NK-92 (cell line): ENCODE results near the gene PTPRR.
"Not testable (repeated sequence)": the region's sequence is repeated elsewhere in the genome, so short reads cannot be mapped to it uniquely, and the experiment has no call there.

ENCODE experiments used
- DNase-seq: peaks from one replicate; lab custom pipeline; 2025; ENCODE audit not compliant: unreplicated experiment; lab: John Stamatoyannopoulos, UW

Gene PTPRR

GRCh38 chr12:70842942-70843341 is 77.6 kb downstream of the PTPRR start:
- DNase-seq, result no peak

GRCh38 chr12:70842136-70842535 is 78.4 kb downstream of the PTPRR start:
- DNase-seq, result no peak

GRCh38 chr12:70840656-70841350 is 79.7 kb downstream of the PTPRR start:
- no peak for DNase-seq

GRCh38 chr12:70839544-70839943 is 81.0 kb downstream of the PTPRR start:
- no peak for DNase-seq

GRCh38 chr12:70838127-70838526 is 82.4 kb downstream of the PTPRR start:
- no peak for DNase-seq

- no peak for DNase-seq
These were observed 83.5 kb downstream of the PTPRR start for GRCh38 chr12:70837026-70837425.

GRCh38 chr12:70835948-70836347 is 84.6 kb downstream of the PTPRR start:
- no peak for DNase-seq

- no peak for DNase-seq
These were observed 89.0 kb downstream of the PTPRR start for GRCh38 chr12:70831543-70831942.

- DNase-seq, result no peak
These were observed 90.1 kb downstream of the PTPRR start for GRCh38 chr12:70830221-70831061.

GRCh38 chr12:70829070-70829469 is 91.5 kb downstream of the PTPRR start:
- DNase-seq, result no peak

GRCh38 chr12:70828351-70828750 is 92.2 kb downstream of the PTPRR start:
- no peak for DNase-seq

GRCh38 chr12:70826156-70826555 is 94.4 kb downstream of the PTPRR start:
- DNase-seq, result no peak

GRCh38 chr12:70824511-70824910 is 96.0 kb downstream of the PTPRR start:
- DNase-seq, result no peak

- DNase-seq, result no peak
These were observed 97.2 kb downstream of the PTPRR start for GRCh38 chr12:70823182-70823976.

- no peak for DNase-seq
These were observed 98.1 kb downstream of the PTPRR start for GRCh38 chr12:70822412-70822811.

GRCh38 chr12:70815971-70816391 is 104.6 kb downstream of the PTPRR start:
- DNase-seq, result no peak

- no peak for DNase-seq
These were observed 105.5 kb downstream of the PTPRR start for GRCh38 chr12:70815056-70815455.

- DNase-seq, result no peak
These were observed 107.0 kb downstream of the PTPRR start for GRCh38 chr12:70813559-70813958.

- no peak for DNase-seq
These were observed 108.4 kb downstream of the PTPRR start for GRCh38 chr12:70812136-70812535.

GRCh38 chr12:70809887-70810286 is 110.7 kb downstream of the PTPRR start:
- no peak for DNase-seq

GRCh38 chr12:70807993-70808392 is 112.5 kb downstream of the PTPRR start:
- not testable (repeated sequence) for DNase-seq

GRCh38 chr12:70806827-70807226 is 113.7 kb downstream of the PTPRR start:
- no peak for DNase-seq
